GM18517 (cell line): Measurements from ENCODE around the gene RHBDD3.

Source experiments
- ATAC-seq: cut with Tn5 transposase; IDR thresholded peaks from one replicate; pipeline ENCODE4 v1.9.1; 2021; ENCODE audit warnings: mild to moderate bottlenecking, moderate library complexity; ENCODE audit not compliant: unreplicated experiment

Gene RHBDD3

DNA sequence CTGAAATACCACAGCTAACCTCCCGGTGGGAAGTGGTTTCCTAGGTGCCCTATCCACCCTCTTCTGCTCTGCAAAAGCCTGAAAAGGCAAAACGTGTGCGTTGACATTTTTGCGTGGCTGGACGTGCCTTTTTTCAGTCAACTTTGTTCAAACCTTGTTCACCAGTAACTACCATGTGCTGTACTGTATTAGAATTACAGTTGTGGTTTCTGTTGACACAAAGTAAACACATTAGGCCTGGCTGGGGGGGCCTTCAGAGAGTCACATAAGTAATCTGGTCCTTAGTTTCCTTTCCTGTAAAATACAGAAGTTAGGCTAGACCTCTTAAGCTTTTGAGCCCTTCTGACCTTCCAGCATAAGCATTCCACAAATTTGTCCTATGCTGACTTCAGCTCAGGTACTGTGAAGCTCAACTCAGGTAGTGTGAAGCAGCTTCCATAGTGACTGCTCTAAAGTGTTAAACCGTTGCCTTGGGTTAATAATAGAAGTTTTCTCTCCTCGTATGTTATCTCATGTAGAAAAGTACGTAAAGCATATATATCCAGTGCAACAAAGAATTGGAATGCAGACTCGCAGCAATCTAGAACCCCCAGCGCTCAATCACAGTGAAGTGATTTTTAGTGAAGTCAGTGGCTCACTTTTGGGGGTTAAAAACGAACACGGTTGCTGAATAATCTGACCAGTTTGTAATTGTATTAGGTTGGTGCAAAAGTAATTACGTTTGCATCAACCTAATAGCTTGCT is 2.1 kb upstream of the RHBDD3 start:
- ATAC-seq = no peak

- no peak for ATAC-seq
These were observed 1.4 kb upstream of the RHBDD3 start for GRCh38 chr22:29269230-29269604.

DNA sequence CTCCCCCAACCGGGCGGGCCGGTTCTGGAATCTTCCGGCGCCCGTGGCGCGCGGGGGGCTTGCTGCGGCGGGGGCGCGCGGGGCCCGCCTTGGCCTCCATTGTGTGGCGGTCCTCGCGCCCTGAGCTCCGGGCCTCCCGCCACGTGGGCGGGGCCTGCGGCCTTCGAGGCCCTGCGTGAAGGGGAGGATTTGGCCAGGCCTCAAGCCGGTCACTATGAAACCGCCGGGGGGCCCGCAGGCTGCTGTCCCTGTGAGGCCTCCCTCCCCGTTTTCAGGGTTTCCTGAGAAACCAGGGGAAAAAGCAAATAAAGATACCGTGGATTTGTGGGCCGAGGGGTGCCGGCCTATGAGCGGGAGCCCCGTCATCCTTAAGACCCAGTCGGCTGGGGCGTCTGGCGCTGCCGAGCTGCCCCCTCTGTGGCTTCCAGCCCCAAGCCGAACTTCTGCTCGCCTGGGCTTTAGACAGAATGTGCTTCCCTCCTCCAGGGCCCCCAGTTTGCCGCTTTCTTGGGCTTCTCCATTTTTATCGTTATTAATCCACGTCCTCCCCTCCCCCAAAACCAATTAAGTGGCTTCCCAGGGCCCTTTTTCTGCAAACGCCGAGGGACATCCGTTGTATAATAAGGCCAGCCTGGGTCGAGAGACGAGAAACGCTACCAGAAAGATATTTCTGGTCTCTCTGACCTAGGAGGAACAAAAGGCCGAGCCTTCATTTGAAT is 889 bp upstream of the RHBDD3 start:
- peak; percentile 20 for ATAC-seq

- ATAC-seq = peak; percentile 29
These were observed 321 bp downstream of the RHBDD3 start for GRCh38 chr22:29267462-29267857.

- ATAC-seq = no peak
These were observed 968 bp downstream of the RHBDD3 start for GRCh38 chr22:29266564-29267461.

GRCh38 chr22:29265929-29266328 is 1.9 kb downstream of the RHBDD3 start:
- ATAC-seq = no peak

GRCh38 chr22:29265305-29265704 is 2.5 kb downstream of the RHBDD3 start:
- no peak for ATAC-seq

DNA sequence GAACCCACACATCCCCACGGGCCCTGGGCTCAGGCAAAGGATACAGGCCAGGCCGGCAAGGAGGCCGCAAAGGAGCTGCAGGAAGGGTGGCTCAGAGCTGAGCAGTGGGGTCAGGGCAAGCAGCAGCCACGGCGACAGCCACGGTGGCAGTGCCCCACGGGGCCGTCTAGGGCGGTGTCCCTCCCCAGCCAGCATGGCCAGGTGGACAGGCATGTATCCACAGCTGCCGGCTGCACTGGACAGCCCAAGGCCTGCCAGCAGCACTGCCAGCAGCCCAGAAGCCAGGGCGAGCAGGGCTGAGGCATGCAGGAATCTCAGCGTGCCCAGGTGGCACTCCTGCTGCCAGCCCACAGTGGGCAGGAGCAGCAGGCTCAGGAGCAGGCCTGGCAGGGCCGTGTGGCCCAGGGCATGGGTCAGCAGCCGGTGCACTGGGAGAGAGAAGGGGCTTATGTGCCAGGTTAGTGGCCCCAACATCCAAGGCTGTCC is 3.9 kb downstream of the RHBDD3 start:
- ATAC-seq = no peak

GRCh38 chr22:29260601-29261315 is 7.0 kb downstream of the RHBDD3 start:
- no peak for ATAC-seq

- ATAC-seq = no peak
These were observed 7.7 kb downstream of the RHBDD3 start for GRCh38 chr22:29260031-29260560.

DNA sequence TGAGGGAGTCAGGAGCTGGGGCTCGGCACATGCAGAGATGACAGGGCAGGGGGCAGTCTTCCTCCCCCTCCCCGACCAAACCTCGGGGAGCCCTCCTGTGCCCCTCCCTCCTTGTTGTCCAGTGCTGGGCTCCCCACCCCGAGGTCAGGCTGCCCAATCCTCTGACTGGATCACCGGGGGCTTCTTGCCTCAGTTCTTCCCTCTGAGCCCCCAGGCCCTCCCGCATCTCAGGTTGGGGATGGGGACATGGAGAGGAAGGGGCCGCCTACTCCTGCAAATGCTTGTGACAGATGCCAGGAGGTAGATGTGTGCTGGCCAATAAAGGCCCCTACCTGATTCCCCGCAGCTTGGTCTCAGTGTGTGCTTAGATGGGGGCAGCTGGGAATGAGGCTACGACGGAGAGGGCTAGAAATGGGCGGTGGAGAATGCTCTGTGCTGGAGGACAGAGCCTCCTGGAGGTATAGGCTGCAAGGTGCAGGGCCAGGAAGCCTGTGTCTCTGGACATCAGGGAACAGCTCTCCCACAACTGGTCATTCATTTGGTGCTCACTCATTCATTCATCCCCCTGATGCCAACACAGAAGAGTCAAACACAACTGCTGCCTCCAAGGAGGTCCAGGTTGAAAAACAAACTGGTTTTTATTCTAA is 8.4 kb downstream of the RHBDD3 start:
- ATAC-seq = no peak

DNA sequence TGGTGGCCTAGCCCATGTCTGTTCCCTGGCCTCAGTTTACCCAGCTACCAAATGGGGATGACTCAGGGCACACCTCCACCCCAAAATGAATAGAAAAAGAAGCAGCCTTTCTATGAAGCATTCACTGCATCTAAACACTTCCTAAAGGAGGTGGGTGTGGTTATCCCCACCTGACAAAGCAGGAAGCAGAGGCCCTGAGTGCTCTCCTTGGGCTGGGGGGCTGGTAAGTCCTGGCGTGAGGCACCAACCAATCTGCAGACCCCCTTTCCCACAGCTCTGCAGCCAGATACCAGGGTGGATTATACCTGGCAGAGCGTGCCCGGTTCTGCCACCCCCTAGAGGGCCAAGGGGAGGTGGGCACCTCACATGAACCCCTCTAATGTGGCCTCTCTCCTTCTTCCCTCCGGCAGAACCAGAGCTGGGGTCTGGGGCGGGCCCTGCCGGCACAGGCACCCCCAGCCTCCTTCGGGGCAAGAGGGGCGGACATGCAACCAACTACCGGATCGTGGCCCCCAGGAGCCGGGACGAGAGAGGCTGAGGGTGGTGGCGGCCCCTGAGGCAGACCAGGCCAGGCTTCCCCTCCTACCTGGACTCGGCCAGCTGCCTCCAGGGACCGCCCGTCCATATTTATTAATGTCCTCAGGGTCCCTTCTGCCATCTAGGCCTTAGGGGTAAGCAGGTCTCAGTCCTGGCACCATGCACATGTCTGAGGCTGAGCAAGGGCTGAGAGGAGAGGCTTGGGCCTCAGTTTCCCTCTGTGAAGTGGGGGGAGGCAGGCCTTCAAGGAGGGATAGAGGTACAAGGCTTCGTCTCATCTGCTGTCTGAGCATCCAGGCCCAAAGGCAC is 9.2 kb downstream of the RHBDD3 start:
- no peak for ATAC-seq

DNA sequence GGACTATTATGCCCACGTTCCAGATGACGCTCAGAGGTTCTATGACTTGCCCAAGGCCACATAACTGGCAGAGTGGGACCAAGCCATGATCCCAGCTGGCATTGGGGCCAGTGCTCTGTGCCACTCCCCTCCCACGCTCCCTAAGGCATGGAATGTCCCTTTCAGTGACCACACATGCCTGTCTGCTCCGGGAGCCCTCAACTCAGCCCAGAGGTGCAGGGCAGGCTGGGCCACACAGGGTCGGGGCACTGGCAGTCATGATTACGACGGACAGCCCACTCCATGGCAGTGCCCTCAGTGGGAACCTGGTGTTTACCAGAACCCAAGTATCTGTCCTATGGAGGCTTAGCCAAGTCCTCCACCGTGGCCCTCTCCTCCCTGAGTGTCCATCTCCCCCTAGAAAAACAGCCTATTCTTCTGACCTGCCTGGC is 10.0 kb downstream of the RHBDD3 start:
- no peak for ATAC-seq

DNA sequence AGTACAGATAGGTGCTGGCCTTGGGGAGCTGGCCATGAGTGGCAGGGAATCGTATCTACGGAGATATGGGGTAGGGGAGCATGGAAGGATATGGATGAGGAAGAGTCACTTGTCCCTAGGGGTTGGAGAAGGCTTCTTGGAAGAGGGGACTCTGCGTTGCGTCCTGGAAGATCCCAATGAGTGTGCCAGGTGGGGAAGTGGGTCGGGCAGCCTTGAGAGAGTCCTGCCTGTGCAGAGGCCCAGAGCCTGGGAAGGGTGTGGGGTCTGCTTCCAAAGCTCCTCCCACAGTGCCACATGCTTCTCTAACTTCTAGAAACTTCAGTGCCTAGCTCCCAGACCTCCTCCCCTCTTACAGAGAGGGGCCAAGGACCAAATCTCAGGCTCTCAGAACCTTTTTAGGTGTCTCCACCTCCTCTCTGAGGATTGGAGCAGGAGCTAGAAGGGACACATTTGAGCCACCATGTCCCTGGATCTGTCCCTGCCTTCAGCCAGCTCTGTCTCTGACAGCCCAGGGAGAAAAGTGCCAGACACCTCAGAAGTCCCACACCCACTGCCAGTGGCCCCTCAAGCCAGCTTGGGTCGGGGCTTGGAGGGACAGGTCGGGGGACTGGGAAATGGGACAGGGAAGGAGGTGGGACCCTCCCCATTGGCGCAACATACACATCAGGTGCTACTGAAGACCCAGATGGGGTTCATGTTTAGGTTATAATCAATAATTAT is 11.0 kb downstream of the RHBDD3 start:
- ATAC-seq = no peak

GRCh38 chr22:29255064-29255621 is 12.6 kb downstream of the RHBDD3 start:
- no peak for ATAC-seq

DNA sequence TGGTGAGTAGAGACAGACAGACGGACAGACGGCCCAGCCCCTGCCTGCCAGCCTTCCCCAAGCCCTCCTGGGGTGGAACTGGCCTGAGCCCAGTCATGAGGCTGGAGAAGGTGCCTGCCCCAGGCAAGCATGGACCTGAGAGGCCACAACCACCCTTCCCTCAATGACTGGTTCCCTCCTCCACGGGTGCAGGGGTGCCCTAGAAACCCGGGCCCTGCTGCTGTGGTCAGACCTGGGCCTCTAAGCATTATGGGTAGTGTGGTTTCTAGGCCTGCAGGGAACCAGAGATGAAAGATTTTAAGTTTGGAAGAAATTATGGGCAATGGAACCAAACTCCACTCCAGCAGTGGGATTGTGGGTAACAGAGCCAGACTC is 13.5 kb downstream of the RHBDD3 start:
- ATAC-seq = no peak

- ATAC-seq = no peak
These were observed 14.1 kb downstream of the RHBDD3 start for GRCh38 chr22:29253561-29254285.
